WERI-Rb-1 (cell line): ENCODE data around the gene CHM.
"Not testable (repeated sequence)": the region's sequence is repeated elsewhere in the genome, so short reads cannot be mapped to it uniquely, and the experiment has no call there.

Experiments
- DNase-seq: peaks from one replicate; pipeline ENCODE4 v3.0.0-alpha.2; 2020
- H3K27ac ChIP-seq: fragments of 250-450 bp; sonication (Bioruptor Pico); 2 replicates; pipeline ENCODE4 v1.5.1; 2020; ENCODE audit warnings: mild to moderate bottlenecking, moderate library complexity
- H3K27me3 ChIP-seq: fragments of 250-450 bp; sonication (Bioruptor Pico); 2 replicates; pipeline ENCODE4 v1.5.1; 2021; ENCODE audit warnings: mild to moderate bottlenecking, low read depth, moderate library complexity; ENCODE audit not compliant: insufficient read depth, severe bottlenecking
- H3K36me3 ChIP-seq: fragments of 250-450 bp; sonication (Bioruptor Pico); 2 replicates; pipeline ENCODE4 v1.5.1; 2020; ENCODE audit warnings: mild to moderate bottlenecking, moderate library complexity
- H3K4me3 ChIP-seq: 2 replicates; pipeline ENCODE4 v1.5.1; 2011; ENCODE audit warnings: low read depth, mild to moderate bottlenecking, control low read depth, low read length
- H3K9me3 ChIP-seq: fragments of 250-450 bp; sonication (Bioruptor Pico); 2 replicates; pipeline ENCODE4 v1.5.1; 2021; ENCODE audit warnings: mild to moderate bottlenecking, moderate library complexity; ENCODE audit not compliant: severe bottlenecking
- TF ChIP-seq, protein P1 (sequence below): IDR thresholded peaks from 2 replicates; pipeline ENCODE4 v1.5.1; 2011; ENCODE audit warnings: low read depth, mild to moderate bottlenecking, control low read depth, inconsistent platforms, low read length

The CHM gene

DNA sequence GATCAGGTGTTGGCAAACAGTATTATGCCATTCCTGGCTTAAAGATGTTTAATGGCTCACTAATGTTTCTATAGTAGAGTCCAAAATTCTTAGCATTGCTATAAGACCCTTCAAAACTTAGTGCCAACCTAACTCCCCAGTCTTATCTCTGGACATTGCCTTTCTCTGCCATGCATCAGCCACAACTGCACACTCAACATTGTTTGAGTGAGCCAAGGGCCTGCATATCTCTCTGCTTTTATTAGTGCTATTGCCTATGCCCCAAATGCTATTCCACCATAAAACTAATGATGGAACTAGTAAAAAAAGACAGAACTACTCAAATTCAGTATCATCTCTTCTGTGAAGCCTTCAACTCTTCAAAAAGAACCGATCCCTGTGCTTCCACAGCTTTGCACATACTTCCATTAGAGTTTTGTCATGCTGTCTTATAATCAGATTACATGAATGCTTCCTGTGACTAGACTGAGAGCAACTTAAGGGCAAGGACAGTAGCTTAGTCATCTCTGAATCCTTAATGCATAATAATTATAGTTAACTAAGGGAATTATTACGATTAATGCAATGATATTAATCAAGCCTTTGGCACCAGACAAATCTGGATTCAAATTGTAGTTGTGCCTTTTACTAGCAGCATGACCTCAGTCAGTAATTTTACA lies 53.7 kb downstream of the CHM start:
- no peak for DNase-seq
- peak overlapping the region; percentile 8 for H3K27ac ChIP-seq

DNA sequence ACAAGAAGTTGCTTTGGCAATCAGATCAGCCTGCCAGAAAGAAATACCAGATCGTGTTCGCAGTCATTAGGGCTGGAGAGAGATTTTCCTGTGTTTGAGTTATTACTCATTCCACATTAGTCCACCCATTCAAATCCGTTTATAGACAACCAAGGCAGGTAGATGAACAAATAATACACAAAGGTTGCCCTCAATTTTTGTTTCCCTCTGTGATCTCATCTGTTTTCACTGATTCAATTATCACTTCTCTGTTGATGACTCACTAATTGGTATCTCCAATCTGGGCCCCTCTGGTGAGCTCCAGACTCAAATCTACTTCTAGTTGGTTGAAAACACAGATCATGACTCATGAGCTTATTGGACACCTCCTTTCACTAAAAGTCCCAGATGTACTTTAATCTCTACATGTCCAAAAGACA lies 54.5 kb downstream of the CHM start:
- Histone ChIP-seq H3K4me3 (no peak overlapping the region), H3K36me3 (no peaks in the 10 kb centered on the region), H3K9me3 (peaks cover 6% of the 10 kb centered on the region), H3K27ac (peak overlapping the region; percentile 39), H3K27me3 (no peaks in the 10 kb centered on the region)
- TF ChIP-seq, protein P1, sequence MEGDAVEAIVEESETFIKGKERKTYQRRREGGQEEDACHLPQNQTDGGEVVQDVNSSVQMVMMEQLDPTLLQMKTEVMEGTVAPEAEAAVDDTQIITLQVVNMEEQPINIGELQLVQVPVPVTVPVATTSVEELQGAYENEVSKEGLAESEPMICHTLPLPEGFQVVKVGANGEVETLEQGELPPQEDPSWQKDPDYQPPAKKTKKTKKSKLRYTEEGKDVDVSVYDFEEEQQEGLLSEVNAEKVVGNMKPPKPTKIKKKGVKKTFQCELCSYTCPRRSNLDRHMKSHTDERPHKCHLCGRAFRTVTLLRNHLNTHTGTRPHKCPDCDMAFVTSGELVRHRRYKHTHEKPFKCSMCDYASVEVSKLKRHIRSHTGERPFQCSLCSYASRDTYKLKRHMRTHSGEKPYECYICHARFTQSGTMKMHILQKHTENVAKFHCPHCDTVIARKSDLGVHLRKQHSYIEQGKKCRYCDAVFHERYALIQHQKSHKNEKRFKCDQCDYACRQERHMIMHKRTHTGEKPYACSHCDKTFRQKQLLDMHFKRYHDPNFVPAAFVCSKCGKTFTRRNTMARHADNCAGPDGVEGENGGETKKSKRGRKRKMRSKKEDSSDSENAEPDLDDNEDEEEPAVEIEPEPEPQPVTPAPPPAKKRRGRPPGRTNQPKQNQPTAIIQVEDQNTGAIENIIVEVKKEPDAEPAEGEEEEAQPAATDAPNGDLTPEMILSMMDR: no peak
- DNase-seq: peak; percentile 27

More for the DNA sequence above, 53.7 kb downstream of the CHM start:
- H3K27me3 ChIP-seq: no peaks in the 10 kb centered on the region
- no peaks in the 10 kb centered on the region for H3K36me3 ChIP-seq
- H3K4me3 ChIP-seq: no peak overlapping the region
- H3K9me3 ChIP-seq: peaks cover 5% of the 10 kb centered on the region
- TF ChIP-seq, protein P1: no peak

DNA sequence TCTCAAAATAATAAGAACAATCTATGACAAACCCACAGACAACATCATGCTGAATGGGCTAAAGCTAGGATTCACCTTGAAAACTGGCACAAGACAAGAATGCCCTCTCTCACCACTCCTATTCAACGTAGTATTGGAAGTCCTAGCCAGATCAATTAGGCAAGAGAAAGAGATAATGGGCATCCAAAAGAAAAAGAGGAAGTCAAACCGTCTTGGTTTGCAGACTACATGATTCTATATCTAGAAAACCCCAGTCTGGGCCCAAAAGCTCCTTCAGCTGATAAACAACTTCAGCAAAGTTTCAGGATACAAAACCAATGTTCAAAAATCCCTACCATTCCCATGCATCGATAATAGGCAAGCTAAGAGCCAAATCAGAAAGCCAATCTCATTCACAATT lies 59.0 kb downstream of the CHM start:
- no peak for DNase-seq
- H3K4me3 ChIP-seq: no peak overlapping the region
- no peak overlapping the region for H3K27ac ChIP-seq
- peaks cover 6% of the 10 kb centered on the region for H3K9me3 ChIP-seq
- H3K27me3 ChIP-seq: no peaks in the 10 kb centered on the region
- H3K36me3 ChIP-seq: no peaks in the 10 kb centered on the region
- TF ChIP-seq, protein P1: no peak

DNA sequence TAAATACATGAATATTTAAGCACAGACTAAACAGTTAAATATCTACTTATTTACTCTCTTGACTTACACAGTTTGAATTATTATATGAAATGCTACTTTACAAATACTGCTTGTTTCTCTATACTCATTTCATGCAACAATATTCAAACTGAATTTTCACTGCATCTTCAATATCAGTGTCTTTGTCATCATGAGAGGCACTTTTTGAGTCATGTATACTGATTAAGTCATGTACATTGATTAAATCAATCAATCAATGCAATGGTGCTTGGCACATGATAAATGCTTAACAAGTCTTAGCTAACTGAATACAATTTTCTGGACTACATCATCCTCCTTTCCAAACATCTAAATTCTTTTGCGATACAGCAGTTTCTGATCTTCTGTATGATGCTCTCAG lies 67.1 kb downstream of the CHM start:
- peaks cover 17% of the 10 kb centered on the region; the same call in 1 of the 2 replicates for H3K36me3 ChIP-seq
- DNase-seq: no peak
- TF ChIP-seq, protein P1: no peak
- no peaks in the 10 kb centered on the region for H3K9me3 ChIP-seq
- no peak overlapping the region for H3K4me3 ChIP-seq
- H3K27ac ChIP-seq: no peak overlapping the region
- H3K27me3 ChIP-seq: no peaks in the 10 kb centered on the region

DNA sequence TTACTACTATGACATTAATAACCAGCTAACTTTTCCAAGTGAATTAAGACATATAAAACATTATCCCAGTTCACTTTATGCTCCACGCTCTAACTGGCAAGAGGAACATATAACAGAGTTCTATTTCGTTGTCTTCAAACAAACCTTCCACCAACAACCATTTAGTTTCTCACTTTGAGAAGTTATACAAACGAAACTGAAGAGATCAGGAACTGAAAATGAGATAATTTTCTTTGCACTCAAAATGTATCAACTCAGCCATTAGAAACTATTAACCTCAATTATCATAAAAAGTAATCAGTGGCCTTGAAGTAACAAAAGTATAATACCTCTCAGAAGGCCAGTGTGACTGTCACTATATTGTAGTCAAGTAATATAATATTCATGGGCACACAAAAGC lies 70.1 kb downstream of the CHM start:
- Histone ChIP-seq H3K4me3 (no peak overlapping the region), H3K36me3 (peaks cover 17% of the 10 kb centered on the region; the same call in 1 of the 2 replicates), H3K27ac (no peak overlapping the region), H3K9me3 (no peaks in the 10 kb centered on the region), H3K27me3 (no peaks in the 10 kb centered on the region)
- no peak for DNase-seq
- TF ChIP-seq, protein P1: no peak

DNA sequence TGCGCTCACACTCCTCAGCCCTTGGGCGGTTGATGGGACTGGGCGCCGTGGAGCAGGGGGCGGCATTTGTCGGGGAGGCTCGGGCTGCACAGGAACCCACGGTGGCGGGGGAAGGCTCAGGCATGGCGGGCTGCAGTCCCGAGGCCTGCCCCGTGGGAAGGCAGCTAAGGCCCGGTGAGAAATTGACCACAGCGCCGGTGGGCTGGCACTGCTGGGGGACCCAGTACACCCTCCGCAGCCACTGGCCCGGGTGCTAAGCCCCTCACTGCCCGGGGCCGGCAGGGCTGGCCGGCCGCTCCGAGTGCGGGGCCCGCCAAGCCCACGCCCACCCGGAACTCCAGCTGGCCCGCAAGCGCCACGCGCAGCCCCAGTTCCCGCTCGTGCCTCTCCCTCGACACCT lies 75.0 kb downstream of the CHM start:
- not testable (repeated sequence) for H3K27me3 ChIP-seq, H3K9me3 ChIP-seq, H3K4me3 ChIP-seq, H3K27ac ChIP-seq, DNase-seq
- H3K36me3 ChIP-seq: peaks cover 10% of the 10 kb centered on the region
